ENCODE data around the gene RBP2.

Gene RBP2

DNA sequence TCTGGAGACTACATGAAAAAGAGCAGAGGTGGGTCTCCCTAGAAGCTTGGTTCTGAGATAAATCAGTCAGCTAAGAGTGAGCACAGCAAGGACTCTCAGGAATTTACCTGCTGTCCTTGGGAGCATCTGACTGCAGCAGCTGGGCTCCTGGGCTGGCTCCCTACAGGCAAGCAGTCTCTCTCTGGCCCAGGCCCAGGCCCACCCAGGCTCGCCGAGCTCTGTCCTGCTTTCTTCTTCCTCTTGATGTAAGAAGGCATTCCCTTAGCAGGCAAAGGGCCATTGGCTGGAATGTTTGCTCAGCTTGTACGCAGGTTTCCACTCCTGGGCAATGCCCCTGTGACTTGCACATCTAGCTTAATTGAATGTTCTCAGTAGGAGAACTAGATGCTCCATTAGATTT is 4.3 kb upstream of the RBP2 start:
- DNase-seq (ENCODE audit: low spot score): no peak

DNA sequence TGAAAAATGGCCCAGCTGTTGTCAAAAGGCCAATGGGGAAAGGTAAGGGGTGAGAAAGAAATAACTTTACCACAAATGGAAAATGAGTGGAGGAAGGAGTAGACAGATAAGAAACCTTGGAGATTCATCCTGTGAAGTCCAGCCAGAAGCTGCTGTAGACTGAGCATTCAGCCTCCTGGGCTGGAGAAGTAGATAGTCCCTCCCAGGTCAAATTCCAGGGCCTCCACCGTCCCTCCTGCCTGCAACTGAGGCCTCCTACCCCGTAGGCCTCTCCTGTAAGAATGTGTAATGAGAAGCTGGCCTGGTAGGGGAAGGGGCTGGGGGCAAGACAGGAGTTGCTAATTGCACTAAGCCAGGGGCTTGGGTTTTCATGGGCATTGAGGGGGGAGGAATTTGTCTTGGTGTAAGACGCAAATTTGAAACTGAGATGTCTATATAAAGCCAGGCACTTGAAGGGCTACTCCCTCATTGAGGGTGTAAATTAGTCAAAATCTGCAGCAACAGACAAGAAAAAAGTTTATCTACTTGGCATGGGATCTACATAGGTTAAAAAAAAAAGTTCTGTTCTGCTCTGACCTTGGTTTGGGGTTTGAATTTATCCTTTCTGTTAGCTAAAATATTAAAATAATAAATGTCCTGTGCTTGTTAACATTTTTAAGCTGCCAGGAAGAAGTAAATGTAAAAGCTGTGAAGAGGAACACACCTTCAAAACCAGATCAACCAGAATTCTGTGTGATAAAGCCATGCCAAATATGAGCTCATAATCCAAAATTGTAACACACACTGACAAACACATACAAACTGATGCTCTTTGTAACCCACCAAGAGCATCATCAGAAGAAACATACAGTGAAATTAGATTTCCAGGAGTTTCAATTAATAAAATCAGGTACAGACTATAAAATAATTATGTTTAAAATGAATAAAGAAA is 1.7 kb upstream of the RBP2 start:
- peak; percentile 26 for DNase-seq (ENCODE audit: low spot score)

DNA sequence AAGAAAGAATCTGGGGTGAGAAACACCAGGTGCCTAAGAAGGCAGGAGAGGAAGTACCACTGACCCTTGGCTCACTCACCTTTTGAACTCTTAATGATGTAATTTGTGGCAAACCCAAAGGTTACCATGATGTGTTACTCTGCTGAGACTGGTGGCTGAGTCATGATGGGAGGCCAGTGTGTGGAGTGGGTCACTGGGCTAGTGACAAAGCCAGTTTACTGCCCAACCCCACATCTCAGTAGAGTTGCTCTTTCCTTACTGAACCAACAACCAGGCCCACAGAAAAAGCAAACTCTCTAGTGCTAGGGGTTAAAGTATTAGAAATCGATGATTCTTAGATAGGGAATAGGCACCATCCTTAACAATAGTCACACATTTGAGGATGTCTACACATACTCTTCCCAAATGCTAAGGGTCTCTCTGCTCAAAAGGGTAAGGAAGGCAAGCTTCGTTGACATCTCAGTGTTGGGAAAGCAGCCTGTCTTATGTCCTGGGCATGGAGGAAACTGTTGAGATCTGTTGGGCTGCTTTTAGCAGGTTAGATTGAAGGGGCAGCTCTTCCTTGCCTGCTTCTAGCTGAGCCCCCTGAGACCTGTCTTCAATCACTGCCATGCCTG is 3.1 kb downstream of the RBP2 start:
- no peak for DNase-seq (ENCODE audit: low spot score)

DNA sequence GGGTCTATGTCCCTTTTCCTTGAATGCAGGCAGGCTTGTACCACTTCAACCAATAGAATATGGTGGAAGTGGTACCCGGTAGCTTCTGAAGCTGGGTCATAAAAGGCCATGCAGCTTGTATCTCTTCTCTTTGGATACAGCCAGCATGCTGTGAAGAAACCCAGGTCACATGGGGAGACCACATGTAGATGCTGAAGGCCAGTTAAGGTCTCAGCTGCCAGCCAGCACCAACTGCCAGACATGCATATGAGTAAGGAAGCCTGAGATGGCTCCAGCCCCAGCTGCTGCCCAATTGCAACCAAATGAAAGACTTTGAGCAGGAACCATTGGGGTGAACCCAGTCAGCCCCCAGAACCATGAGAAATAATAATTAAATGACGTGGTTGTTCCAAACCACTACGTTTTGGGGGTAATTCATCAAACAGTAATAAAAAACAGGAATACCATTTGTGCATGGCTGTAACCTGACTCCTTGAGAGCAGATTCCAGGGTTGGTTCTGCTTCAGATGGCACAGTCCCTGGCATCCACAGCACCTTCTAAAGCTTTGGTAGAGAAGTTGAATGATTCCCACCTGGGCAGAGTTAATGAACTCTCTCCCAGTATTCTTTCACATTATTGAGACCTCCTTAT is 3.8 kb downstream of the RBP2 start:
- no peak for DNase-seq (ENCODE audit: low spot score)

DNA sequence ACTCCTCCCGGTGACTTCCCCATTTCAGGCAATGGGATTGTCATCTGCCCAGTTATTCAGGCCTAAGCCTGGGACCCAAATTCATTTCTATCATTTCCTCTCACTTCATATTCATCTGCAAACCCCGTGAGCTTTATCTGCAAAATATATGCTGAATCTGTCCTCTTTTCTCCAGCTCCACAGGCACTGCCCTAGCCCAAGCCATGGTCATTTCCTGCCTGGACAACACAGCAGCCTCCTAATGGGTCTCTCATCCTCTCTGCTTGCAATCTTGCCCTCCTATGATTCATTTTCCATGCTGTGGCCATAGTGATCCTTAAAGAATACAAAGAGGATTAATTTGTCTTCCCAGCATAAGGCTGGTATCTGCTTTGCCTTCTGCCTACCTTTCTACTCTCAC is 6.1 kb downstream of the RBP2 start:
- DNase-seq (ENCODE audit: low spot score): no peak

DNA sequence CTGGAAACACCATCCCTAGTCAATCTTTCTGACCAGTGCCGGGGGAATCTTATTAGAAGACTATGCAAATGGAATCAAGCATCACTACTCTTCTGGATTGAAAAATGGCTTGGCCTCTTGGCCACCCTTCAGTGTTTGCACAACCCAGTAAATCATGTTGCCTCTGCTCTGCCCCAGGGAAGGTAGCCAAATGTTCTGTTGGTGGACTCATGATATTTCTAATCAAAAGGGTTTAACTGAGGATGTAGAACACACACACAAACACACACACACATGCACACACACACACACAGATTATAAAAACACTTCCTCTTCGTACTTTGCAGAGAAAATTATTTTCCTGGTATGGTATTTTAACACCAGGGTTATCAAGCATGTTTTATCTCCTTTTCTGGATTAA is 7.9 kb downstream of the RBP2 start:
- DNase-seq (ENCODE audit: low spot score): no peak

DNA sequence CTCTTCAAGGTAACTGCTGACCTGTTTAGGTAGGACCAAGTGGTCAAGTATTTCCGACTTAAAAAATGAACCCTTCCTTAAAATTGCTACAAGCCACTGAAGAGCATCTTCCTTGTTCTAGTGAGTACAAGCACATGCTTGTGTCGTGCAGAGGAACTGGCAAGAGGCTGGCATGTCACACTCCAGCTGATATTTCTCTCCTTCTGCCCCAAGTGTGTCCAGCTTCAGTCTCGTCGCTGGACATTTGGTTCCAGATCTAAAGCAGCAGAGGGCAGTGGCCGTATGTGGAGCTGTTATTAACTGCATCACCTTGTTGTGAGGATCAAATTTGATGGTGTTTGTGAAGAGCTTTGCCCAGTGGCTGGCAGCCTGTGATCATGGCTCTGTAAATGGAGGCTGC is 10.0 kb downstream of the RBP2 start:
- DNase-seq (ENCODE audit: low spot score): no peak

DNA sequence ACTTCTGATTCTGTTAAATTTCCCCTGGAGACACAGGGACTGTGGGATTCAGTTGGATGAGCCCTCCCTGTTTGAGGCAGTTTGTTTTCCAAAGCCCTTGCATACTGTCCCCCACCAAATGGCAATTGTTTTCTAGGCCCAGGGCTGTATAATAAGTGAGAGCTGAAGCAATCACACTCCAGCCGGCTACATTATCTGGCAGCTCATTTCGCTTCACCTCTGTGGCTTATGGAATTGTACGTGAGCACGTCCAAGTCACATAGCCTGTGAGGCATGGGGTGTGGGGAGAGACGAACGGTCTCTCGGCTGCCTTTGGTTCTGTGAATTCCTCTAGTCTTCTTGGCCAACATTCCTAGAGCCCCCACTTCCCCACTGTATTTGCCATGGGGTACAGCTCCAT is 10.7 kb downstream of the RBP2 start:
- DNase-seq (ENCODE audit: low spot score): no peak

DNA sequence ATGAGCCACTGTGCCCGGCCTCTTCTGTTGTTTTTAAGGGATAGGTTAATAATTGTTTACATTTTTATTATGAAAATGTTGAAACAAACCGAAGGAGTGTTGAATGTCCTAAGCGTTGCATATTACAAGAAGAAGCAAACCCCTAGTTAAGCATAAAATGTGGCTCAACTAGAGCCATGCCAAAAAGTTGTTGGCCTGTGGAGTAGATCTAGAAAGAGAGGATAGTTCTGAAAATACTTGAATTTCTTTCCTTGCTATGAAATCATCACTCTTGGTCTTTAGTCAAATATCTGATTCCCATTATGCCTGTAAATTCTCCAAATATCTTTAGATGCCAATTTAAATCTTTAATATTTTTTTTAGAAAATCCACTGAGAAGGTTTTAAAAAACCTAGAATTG is 12.8 kb downstream of the RBP2 start:
- no peak for DNase-seq (ENCODE audit: low spot score)

DNA sequence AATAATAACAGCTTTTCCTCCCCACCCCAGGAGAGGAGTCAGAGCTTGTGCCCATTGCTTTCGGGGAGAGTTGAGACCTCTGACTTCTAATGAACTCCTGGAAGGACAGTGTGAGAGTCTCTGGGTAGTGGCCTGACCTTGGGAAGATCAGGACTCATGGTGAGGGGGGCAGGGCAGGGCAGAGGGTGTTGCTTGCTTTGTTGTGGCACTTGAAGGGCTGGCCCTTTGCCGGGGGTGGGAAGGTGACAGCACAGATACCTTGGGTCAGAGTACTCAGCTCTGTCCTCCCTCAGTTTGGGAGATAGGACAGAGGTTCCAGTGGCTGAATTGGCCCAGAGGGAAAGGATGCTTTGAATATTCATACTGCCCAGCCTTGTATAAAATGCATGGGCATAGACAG is 15.8 kb downstream of the RBP2 start:
- no peak for DNase-seq (ENCODE audit: low spot score)

DNA sequence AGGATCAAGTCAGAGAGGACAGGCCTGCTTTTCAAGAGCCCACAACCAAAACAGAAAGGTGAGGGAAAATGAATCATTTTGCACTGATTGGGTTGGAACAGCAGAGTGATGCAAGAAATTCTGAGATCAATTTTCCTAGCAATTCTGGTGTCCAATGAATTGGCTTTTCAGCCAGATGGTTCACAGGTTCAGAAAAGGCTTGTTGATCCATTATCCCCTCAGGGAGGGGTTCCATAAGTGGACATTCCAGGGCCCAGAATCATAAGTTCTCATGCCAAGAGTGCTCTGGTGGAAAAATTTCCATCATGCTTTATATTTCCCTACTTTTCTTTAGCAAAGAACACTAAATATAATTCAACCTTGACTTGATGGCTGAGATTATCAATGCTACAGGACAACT is 16.2 kb downstream of the RBP2 start:
- no peak for DNase-seq (ENCODE audit: low spot score)

DNA sequence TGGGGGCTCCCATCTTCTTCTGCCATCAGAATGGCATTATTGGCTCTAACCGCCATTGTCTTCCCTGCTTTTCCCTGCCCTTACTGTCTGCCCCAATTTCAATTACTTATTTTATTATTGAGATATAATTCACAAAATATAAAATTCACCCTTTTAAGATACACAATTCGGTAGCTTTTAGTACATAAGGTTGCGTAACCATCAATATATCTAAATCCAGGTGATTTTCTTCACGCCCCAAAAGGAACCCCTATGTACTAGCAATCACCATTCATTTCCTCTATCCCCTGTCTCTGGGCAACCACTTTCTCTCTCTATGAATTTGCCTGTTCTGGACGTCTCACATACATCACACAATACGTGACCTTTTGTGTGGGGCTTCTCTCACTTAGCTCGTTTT is 18.0 kb downstream of the RBP2 start:
- DNase-seq (ENCODE audit: low spot score): no peak

DNA sequence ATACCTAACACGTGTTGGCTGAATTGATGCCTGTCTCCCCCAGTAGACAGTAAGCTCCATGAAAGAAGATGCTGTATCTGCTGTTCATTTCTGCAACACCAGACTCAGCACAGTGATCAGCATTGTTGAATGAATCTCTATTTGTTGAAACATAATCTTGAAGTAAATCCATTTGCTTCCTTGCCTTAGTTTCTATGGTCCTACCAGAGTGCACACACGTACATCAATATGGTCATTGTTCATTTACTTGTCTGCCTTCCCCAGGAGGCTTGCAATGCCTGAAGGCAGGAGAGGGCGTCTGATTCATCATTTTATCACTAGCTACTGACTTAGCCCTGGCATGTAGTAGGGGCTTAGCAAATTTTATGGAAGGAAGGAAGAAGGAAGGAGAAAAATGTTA is 19.2 kb downstream of the RBP2 start:
- no peak for DNase-seq (ENCODE audit: low spot score)

DNA sequence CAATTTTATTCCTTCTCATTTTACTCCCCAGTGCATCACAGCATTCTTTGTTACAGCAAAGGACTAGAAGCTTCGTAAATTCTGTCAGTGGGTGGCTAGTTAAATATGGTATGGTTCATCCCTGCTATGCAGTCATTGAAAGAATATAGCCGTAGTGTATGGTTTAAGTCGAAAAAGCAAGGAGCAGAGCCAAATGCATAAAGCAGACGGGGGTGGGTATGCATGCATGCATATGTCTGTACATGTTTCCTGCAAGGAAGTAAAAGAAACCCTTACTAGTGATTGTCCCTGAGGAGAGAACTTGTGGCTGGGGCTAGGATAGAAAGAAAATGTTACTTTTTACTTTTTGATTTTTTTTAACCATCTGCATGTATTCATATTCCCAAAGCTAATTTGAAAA is 19.9 kb downstream of the RBP2 start:
- no peak for DNase-seq (ENCODE audit: low spot score)

DNA sequence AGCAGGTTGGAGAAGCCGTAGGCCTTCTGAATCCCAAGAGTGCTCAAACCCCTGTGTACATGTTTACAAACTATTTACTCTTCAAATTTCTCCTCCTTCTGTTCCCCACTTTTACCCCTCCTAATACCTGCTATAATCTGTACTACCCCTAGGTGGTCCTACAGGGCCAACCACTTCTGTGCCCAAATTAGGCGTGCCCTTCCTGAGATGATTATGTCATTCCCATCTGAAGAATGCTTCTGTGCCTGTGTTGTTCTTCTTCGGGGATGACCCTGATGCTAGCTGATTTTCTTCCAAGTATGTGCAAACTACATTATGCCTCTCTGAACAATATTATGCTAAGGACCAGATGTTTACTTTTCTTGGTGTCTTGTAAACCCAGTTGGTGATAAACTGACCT is 20.5 kb downstream of the RBP2 start:
- no peak for DNase-seq (ENCODE audit: low spot score)

DNA sequence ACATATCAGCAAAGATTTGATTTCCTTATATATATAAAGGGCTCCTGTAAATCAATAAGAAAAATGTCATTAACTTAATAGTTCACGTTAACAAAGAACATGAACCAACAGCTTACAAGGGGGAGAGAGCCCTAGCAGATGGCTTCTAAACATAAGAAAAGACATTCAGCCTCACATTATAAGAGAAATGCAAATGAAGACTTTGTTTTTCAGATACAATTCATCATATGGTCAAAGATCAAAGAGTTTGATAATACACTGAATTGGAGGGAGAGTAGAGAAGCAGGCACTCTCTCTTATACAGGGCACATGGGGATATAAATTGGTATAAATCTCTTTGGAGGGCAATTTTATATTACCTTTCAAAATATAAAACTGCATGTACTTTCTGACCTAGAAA is 21.1 kb downstream of the RBP2 start:
- DNase-seq (ENCODE audit: low spot score): no peak

DNA sequence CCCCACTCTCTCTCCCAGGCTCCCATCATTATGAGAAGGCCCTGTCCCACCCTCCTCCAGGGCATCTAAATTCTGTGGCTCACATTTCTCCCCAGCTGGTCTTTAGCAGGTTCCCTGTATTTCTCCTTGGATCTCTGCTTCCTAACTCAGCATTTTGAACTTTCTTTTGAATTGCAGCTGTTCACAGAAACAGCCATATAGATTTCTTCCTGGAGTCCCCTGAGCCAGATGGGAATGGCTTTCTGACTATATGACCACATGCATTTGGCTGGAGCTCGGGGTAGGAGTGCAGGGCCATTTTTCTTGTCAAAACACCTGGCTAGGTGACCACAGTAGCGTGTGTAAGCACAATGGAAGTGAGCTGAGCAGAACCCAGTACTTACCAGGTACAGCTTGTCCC is 22.0 kb downstream of the RBP2 start:
- DNase-seq (ENCODE audit: low spot score): no peak

DNA sequence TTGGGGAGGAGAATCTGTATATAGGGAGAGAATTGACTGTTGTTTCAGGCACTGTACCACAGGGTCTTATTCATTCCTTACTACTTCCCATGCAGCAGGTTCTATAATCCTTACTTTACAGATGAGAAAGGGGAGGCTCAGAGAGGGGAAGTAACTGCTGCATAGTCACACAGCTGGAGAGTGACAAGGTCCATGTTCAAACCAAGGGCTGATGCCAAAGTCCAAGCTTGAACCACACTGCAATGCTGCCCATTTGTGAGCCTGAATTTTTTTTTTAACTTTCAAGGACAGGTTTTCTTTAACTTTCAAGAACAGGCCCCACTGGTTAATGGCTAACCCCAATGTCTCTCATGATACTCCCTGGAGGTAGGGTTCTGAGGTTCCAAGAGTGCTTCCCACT is 26.2 kb downstream of the RBP2 start:
- no peak for DNase-seq (ENCODE audit: low spot score)

DNA sequence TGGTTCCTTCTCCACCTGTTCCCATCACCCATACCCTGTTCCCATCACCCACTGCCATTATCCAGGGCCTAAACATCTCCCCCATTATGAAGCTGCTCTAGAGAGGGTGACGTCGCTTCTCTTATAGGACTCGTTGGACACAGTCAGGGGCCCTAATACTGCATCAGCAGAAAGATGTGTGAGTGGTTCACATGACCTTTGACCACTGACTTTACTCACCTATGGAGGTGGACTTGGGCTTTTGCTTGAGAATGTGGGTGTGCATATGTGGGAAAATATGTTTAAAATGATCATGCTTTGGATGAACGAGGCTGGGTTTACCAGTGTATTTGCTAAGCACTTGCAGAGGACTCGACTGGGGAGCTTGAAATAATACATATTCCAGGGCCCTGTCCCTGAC is 26.8 kb downstream of the RBP2 start:
- no peak for DNase-seq (ENCODE audit: low spot score)

DNA sequence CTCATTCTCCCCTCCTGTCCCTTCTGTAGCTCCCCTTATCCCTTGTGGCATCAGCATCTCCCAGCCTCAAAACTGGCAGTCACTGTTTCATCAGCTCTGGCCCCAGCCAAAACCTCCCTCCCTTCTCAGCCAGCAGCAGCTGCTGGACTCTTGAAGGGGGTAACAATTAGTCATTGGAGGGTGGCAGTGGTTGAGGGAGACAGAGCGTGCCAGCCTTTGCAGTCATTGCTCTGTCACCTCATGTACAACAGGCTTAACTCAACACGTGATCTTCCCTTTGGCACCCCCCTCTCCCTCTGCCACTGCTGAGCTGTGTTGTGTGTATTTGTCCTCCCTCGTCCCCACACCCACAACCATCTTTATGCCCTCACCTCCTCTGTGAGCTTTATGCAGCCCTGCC is 28.2 kb downstream of the RBP2 start:
- no peak for DNase-seq (ENCODE audit: low spot score)

DNA sequence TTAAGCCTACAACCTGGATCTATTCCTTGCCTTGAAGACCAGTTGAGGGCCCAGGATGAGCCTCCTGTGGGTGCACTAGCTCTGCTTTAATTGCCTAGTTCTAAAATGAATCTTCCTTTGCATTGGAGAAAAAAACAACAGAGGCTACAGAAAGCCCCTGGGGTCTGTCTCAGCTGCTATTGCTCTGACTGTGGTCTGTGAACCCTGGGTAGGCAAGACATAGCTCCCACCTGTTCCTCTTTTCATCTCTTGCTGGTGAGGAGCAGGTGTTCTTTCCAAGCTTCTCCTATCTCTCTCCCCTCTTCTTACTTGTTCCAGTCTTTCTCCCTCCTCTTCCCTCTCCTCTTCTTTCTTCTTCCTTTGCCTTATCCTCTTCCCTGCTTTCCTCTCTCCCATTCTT is 28.8 kb downstream of the RBP2 start:
- DNase-seq (ENCODE audit: low spot score): no peak

DNA sequence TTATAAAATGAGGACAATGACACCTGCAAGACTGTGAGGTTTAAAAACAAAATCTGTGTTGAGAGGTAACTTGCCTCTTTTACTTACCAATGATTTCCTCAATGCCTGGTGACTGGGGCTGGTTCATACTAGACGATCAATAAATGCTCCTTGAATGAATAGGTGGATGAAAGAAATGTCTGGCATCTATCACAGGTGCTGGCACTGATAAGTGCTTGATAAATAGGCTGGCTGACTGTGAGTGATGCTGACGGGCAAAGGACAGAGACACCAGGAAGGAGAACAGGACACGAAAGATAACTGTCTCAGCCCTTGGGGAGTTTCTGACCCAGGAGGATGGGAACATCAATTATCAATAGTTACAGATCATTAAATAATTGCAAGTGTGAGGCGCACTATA is 31.9 kb downstream of the RBP2 start:
- no peak for DNase-seq (ENCODE audit: low spot score)

DNA sequence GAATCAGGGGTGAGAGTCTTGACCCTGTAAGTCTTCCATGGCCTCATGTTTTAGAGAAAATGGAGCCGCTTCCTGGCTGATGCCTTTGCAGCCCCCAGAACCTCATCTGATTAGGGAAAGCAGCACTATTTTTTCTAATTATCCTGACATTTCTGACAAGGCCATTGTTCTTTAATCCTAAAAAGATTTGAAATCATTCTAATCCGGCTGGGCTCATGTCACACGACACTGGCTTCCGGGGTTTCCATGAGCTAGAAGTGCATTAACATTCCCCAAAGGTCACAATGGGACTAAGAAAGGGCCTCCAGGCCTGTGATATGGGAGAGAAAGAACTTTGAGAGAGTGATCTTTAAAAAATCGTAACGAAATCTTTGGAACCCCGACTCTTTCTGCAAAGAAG is 33.1 kb downstream of the RBP2 start:
- no peak for DNase-seq (ENCODE audit: low spot score)

Data from HuH-7 (cell line).